H9 (cell line): Measurements from ENCODE around the gene IL1B. TPM values are rescaled to one million over a fixed set of nuclear protein-coding genes. Genes with fewer than 3 reads are reported as not detected.

Experiments
- DNase-seq: peaks from one replicate; pipeline ENCODE4 v3.0.0-alpha.2; 2017
- H2AFZ ChIP-seq: one replicate; pipeline ENCODE4 v1.6.1; 2013; ENCODE audit warnings: mild to moderate bottlenecking, low read length, control low read depth, moderate library complexity
- H2AK5ac ChIP-seq: 2 replicates; pipeline ENCODE4 v1.6.1; 2013; ENCODE audit warnings: low read length, control low read depth, mixed read lengths; ENCODE audit not compliant: insufficient read length
- H2BK120ac ChIP-seq: one replicate; pipeline ENCODE4 v1.6.1; 2013; ENCODE audit warnings: low read depth, mild to moderate bottlenecking, low read length, control low read depth, inconsistent platforms; ENCODE audit not compliant: poor library complexity, severe bottlenecking
- H2BK12ac ChIP-seq: 2 replicates; pipeline ENCODE4 v1.6.1; 2013; ENCODE audit warnings: low read length, control low read depth, mixed read lengths, low read depth; ENCODE audit not compliant: insufficient read length
- H2BK15ac ChIP-seq: 2 replicates; pipeline ENCODE4 v1.6.1; 2013; ENCODE audit warnings: low read depth, low read length, control low read depth
- H2BK20ac ChIP-seq: one replicate; pipeline ENCODE4 v1.6.1; 2013; ENCODE audit warnings: low read depth, mild to moderate bottlenecking, low read length, control low read depth, inconsistent platforms; ENCODE audit not compliant: poor library complexity, severe bottlenecking
- H2BK5ac ChIP-seq: 2 replicates; pipeline ENCODE4 v1.6.1; 2013; ENCODE audit warnings: low read length, control low read depth, mixed read lengths; ENCODE audit not compliant: insufficient read length
- H3K14ac ChIP-seq: 2 replicates; pipeline ENCODE4 v1.6.1; 2013; ENCODE audit warnings: low read length, control low read depth; ENCODE audit not compliant: insufficient read depth
- H3K18ac ChIP-seq: 2 replicates; pipeline ENCODE4 v1.6.1; 2013; ENCODE audit warnings: low read depth, mild to moderate bottlenecking, mixed read lengths, low read length, control low read depth; ENCODE audit not compliant: insufficient read length
- H3K23ac ChIP-seq: 2 replicates; pipeline ENCODE4 v1.6.1; 2013; ENCODE audit warnings: low read length, control low read depth, mixed read lengths, low read depth; ENCODE audit not compliant: insufficient read length
- H3K23me2 ChIP-seq: 2 replicates; pipeline ENCODE4 v1.6.1; 2013; ENCODE audit warnings: low read depth, mild to moderate bottlenecking, mixed read lengths, low read length, control low read depth; ENCODE audit not compliant: insufficient read length, poor library complexity, severe bottlenecking
- H3K27ac ChIP-seq: 2 replicates; pipeline ENCODE4 v1.5.1; 2013; ENCODE audit warnings: low read length, control low read depth, mixed read lengths, low read depth; ENCODE audit not compliant: insufficient read length
- H3K27me3 ChIP-seq: 2 replicates; pipeline ENCODE4 v1.6.1; 2013; ENCODE audit warnings: low read length, control low read depth, inconsistent platforms; ENCODE audit not compliant: insufficient read depth
- H3K4ac ChIP-seq: 2 replicates; pipeline ENCODE4 v1.6.1; 2013; ENCODE audit warnings: low read depth, mild to moderate bottlenecking, control low read depth, inconsistent platforms, low read length, moderate library complexity
- H3K4me1 ChIP-seq: 2 replicates; pipeline ENCODE4 v1.6.1; 2013; ENCODE audit warnings: low read length, control low read depth, inconsistent platforms; ENCODE audit not compliant: insufficient read depth
- H3K4me2 ChIP-seq: 2 replicates; pipeline ENCODE4 v1.6.1; 2013; ENCODE audit warnings: low read length, control low read depth, mixed read lengths; ENCODE audit not compliant: insufficient read length, insufficient read depth
- H3K56ac ChIP-seq: 2 replicates; pipeline ENCODE4 v1.6.1; 2013; ENCODE audit warnings: low read depth, mild to moderate bottlenecking, mixed read lengths, low read length, control low read depth; ENCODE audit not compliant: insufficient read length
- H3K79me1 ChIP-seq: 2 replicates; pipeline ENCODE4 v1.6.1; 2013; ENCODE audit warnings: low read depth, mild to moderate bottlenecking, moderate library complexity, low read length, control low read depth, inconsistent platforms; ENCODE audit not compliant: insufficient read depth, poor library complexity, severe bottlenecking
- H3K79me2 ChIP-seq: 2 replicates; pipeline ENCODE4 v1.6.1; 2013; ENCODE audit warnings: low read length, control low read depth, inconsistent platforms; ENCODE audit not compliant: insufficient read depth
- H3K9ac ChIP-seq: 2 replicates; pipeline ENCODE4 v1.6.1; 2013; ENCODE audit warnings: low read length, control low read depth, mixed read lengths; ENCODE audit not compliant: insufficient read length; ENCODE audit errors: extremely low read depth
- H3K9me3 ChIP-seq: one replicate; pipeline ENCODE4 v1.6.1; 2013; ENCODE audit warnings: low read depth, low read length, inconsistent platforms; ENCODE audit not compliant: control insufficient read depth
- H3T11ph ChIP-seq: one replicate; pipeline ENCODE4 v1.6.1; 2013; ENCODE audit warnings: mild to moderate bottlenecking, low read length, control low read depth, inconsistent platforms
- H4K20me1 ChIP-seq: one replicate; pipeline ENCODE4 v1.6.1; 2013; ENCODE audit not compliant: control insufficient read depth, insufficient read length, insufficient read depth
- H4K5ac ChIP-seq: 2 replicates; pipeline ENCODE4 v1.6.1; 2013; ENCODE audit warnings: low read depth, mild to moderate bottlenecking, mixed read lengths, low read length, control low read depth; ENCODE audit not compliant: insufficient read length
- H4K8ac ChIP-seq: replicated peaks from 2 replicates; pipeline ENCODE4 v1.6.1; 2013; ENCODE audit warnings: low read length, control low read depth, mixed read lengths, low read depth; ENCODE audit not compliant: insufficient read length
- H4K91ac ChIP-seq: 2 replicates; pipeline ENCODE4 v1.6.1; 2013; ENCODE audit warnings: low read depth, mild to moderate bottlenecking, moderate library complexity, mixed read lengths, low read length, control low read depth; ENCODE audit not compliant: insufficient read length
- H3K27ac Mint-ChIP-seq, 3 experiments: 2 replicates in 2 of 3; 3 replicates in 1 of 3; pipeline ENCODE4 v1.8.0; 2020 to 2021; ENCODE audit warnings: mixed read lengths in 3 of 3, mild to moderate bottlenecking in 1 of 3, moderate library complexity in 1 of 3
- H3K27me3 Mint-ChIP-seq: 2 replicates; pipeline ENCODE4 v1.8.0; 2021; ENCODE audit warnings: low read depth, mild to moderate bottlenecking, moderate library complexity, mixed read lengths
- H3K36me3 Mint-ChIP-seq, 3 experiments: 2 replicates in 2 of 3; 3 replicates in 1 of 3; pipeline ENCODE4 v1.8.0; 2020 to 2021; ENCODE audit warnings: low read depth in 3 of 3, mixed read lengths in 3 of 3; ENCODE audit not compliant: insufficient read depth in 1 of 3
- H3K4me1 Mint-ChIP-seq, 2 experiments: 2 replicates each; pipeline ENCODE4 v1.8.0; 2020; ENCODE audit warnings: mixed read lengths in 2 of 2
- H3K4me3 Mint-ChIP-seq, 2 experiments: 2 replicates in 1 of 2; 3 replicates in 1 of 2; pipeline ENCODE4 v1.8.0; 2020 to 2021; ENCODE audit warnings: mild to moderate bottlenecking in 2 of 2, mixed read lengths in 2 of 2, moderate library complexity in 1 of 2
- H3K9me3 Mint-ChIP-seq, 2 experiments: 2 replicates in 1 of 2; 3 replicates in 1 of 2; pipeline ENCODE4 v1.8.0; 2020; ENCODE audit warnings: mild to moderate bottlenecking in 2 of 2, mixed read lengths in 2 of 2, moderate library complexity in 1 of 2
- WGBS: extraction: QIAGEN DNeasy Blood & Tissue Kit; methylation state at CpG from one replicate; pipeline ENCODE4 v1.1.7; 2013; ENCODE audit warnings: missing lambda C conversion rate, low lambda C conversion rate, mixed read lengths; ENCODE audit not compliant: insufficient read length; ENCODE audit errors: extremely low coverage; 5-methylcytosine and 5-hydroxymethylcytosine counted together
- total RNA-seq: library from RNA; stranded (reverse); gene quantifications from 2 replicates; pipeline ENCODE4 v1.2.1, GENCODE V29; 2021
- TF ChIP-seq, protein P1 (sequence below): fragments of 200-600 bp; sonication (generic); conservative IDR thresholded peaks from 3 replicates; pipeline ENCODE4 v1.8.0; 2021; ENCODE audit warnings: antibody characterized with exemption, mild to moderate bottlenecking

IL1B gene
- total RNA-seq, 1 experiment from 2014 or later: not detected

DNA sequence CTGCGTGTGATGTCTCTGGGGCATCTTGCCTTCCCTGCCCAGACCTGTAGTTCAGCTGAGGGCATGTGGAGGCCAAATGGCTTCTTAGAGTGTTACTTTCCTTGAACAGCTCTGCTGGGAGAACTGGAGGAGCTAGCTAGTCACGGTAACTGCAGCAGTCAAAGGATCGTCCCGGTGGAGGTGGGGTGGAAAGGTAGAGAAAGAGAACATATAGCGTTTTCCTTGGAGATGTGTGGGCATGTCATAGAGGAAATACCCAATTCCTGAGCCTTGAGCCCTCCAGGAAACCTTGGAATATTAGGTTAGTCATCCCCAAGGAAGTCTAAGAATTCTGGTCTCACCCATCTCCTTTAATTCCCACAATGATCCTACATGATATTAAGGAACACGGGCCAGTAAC is 40.8 kb upstream of the IL1B start:
- no peak overlapping the region for H2BK20ac ChIP-seq
- no peak overlapping the region for H4K8ac ChIP-seq
- Mint-ChIP-seq H3K27ac (no peak overlapping the region; a peak in 1 of 7 replicates), H3K36me3 (no peaks in the 10 kb centered on the region), H3K9me3 (peaks cover 0 to under 1% of the 10 kb centered on the region in 2 experiments; a peak in 1 of 5 replicates), H3K27me3 (peaks cover 3% of the 10 kb centered on the region), H3K4me1 (peaks cover 0 to 4% of the 10 kb centered on the region in 2 experiments; a peak in 2 of 4 replicates), H3K4me3 (no peak overlapping the region)
- no peak overlapping the region for H3K56ac ChIP-seq
- TF ChIP-seq, protein P1, sequence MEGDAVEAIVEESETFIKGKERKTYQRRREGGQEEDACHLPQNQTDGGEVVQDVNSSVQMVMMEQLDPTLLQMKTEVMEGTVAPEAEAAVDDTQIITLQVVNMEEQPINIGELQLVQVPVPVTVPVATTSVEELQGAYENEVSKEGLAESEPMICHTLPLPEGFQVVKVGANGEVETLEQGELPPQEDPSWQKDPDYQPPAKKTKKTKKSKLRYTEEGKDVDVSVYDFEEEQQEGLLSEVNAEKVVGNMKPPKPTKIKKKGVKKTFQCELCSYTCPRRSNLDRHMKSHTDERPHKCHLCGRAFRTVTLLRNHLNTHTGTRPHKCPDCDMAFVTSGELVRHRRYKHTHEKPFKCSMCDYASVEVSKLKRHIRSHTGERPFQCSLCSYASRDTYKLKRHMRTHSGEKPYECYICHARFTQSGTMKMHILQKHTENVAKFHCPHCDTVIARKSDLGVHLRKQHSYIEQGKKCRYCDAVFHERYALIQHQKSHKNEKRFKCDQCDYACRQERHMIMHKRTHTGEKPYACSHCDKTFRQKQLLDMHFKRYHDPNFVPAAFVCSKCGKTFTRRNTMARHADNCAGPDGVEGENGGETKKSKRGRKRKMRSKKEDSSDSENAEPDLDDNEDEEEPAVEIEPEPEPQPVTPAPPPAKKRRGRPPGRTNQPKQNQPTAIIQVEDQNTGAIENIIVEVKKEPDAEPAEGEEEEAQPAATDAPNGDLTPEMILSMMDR: no peak
- no peaks in the 10 kb centered on the region for H3K79me1 ChIP-seq
- no peak overlapping the region for H2BK15ac ChIP-seq
- H3T11ph ChIP-seq: no peak overlapping the region
- H3K23me2 ChIP-seq: no peaks in the 10 kb centered on the region
- no peaks in the 10 kb centered on the region for H3K4me1 ChIP-seq
- no CpG with 5 or more reads among the region's 6 CpGs for WGBS
- H3K4ac ChIP-seq: no peak overlapping the region
- H3K27ac ChIP-seq: no peak overlapping the region
- no peak for DNase-seq
- H4K91ac ChIP-seq: no peak overlapping the region
- no peak overlapping the region; the same call in 1 of the 2 replicates for H3K14ac ChIP-seq
- H2AK5ac ChIP-seq: no peak overlapping the region
- no peaks in the 10 kb centered on the region for H3K27me3 ChIP-seq
- no peak overlapping the region for H2AFZ ChIP-seq
- H3K79me2 ChIP-seq: no peaks in the 10 kb centered on the region
- H4K5ac ChIP-seq: no peak overlapping the region
- H2BK5ac ChIP-seq: no peak overlapping the region
- no peak overlapping the region for H3K4me2 ChIP-seq
- H4K20me1 ChIP-seq: no peaks in the 10 kb centered on the region
- no peaks in the 10 kb centered on the region for H3K9me3 ChIP-seq
- H3K23ac ChIP-seq: no peak overlapping the region
- H3K9ac ChIP-seq: no peak overlapping the region
- no peak overlapping the region for H2BK120ac ChIP-seq
- H3K18ac ChIP-seq: no peak overlapping the region
- no peak overlapping the region for H2BK12ac ChIP-seq
